ENCODE measurements around the gene FCHO2.
A peak's percentile ranks its signal among the peaks of the same experiment; 100 is the strongest.

The FCHO2 gene

GRCh38 chr5:73031839-73032238 lies 76.0 kb downstream of the FCHO2 start:
- TF ChIP-seq TEAD4 (IDR thresholded peaks at IDR 0.05) (peak; percentile 95), FOXM1 (IDR thresholded peaks at IDR 0.05; ENCODE audit: borderline replicate concordance, low read depth) (peak; percentile 94), YY1 (IDR thresholded peaks at IDR 0.05; ENCODE audit: low read depth) (peak; percentile 55; the same call in 1 of the 2 replicates), REST (IDR thresholded peaks at IDR 0.05; ENCODE audit: low read depth) (no peak), NFIC (IDR thresholded peaks at IDR 0.05) (peak; percentile 99), CREB1 (IDR thresholded peaks at IDR 0.05; ENCODE audit: low read depth) (no peak), CEBPB (IDR thresholded peaks at IDR 0.05) (peak; percentile 83), MAX (IDR thresholded peaks at IDR 0.05) (peak; percentile 88), TCF12 (IDR thresholded peaks at IDR 0.05; ENCODE audit: low read depth) (peak; percentile 96), EP300 (IDR thresholded peaks at IDR 0.05; ENCODE audit: borderline replicate concordance) (peak; percentile 98)
- TF ChIP-seq, protein P1, sequence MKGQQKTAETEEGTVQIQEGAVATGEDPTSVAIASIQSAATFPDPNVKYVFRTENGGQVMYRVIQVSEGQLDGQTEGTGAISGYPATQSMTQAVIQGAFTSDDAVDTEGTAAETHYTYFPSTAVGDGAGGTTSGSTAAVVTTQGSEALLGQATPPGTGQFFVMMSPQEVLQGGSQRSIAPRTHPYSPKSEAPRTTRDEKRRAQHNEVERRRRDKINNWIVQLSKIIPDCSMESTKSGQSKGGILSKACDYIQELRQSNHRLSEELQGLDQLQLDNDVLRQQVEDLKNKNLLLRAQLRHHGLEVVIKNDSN (IDR thresholded peaks at IDR 0.05), result peak; percentile 50

DNA sequence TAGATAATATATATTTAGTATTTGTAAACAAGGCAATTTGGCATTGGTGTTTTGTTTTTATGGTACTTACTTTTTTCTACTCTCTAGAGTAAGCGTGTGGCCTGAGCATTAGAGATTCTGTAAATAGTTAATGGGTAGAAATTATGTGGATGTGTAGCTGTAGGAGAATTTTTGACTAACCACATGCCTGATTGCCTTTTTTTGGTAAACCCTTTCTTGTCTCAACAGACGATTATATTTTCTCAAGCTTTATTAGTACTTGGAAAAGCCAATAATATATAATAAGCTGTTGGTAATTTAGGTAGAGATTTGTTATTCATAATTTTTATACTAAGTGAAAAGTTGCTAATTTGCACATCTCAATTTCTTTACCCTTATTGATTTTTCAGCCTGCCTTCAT lies 76.8 kb downstream of the FCHO2 start:
- TF ChIP-seq TCF12 (IDR thresholded peaks at IDR 0.05; ENCODE audit: low read depth), result no peak
- TF ChIP-seq EGR1 (IDR thresholded peaks at IDR 0.05), result no peak
- TF ChIP-seq REST (IDR thresholded peaks at IDR 0.05; ENCODE audit: low read depth), result no peak
- TF ChIP-seq TEAD4 (IDR thresholded peaks at IDR 0.05), result no peak
- no peak for TF ChIP-seq EP300 (IDR thresholded peaks at IDR 0.05; ENCODE audit: borderline replicate concordance)
- TF ChIP-seq, protein P1 (IDR thresholded peaks at IDR 0.05), result no peak
- no peak for TF ChIP-seq CEBPB (IDR thresholded peaks at IDR 0.05)
- no peak for TF ChIP-seq FOXM1 (IDR thresholded peaks at IDR 0.05; ENCODE audit: borderline replicate concordance, low read depth)
- TF ChIP-seq CREB1 (IDR thresholded peaks at IDR 0.05; ENCODE audit: low read depth), result no peak
- no peak for TF ChIP-seq RAD21 (IDR thresholded peaks at IDR 0.05; ENCODE audit: low read depth)
- TF ChIP-seq TAF1 (IDR thresholded peaks at IDR 0.05; ENCODE audit: low read depth), result no peak
- no peak for TF ChIP-seq YY1 (IDR thresholded peaks at IDR 0.05; ENCODE audit: low read depth)
- TF ChIP-seq MAX (IDR thresholded peaks at IDR 0.05), result no peak
- TF ChIP-seq NFIC (IDR thresholded peaks at IDR 0.05), result no peak
- TF ChIP-seq ZBTB7A (IDR thresholded peaks at IDR 0.05; ENCODE audit: low read depth), result no peak

DNA sequence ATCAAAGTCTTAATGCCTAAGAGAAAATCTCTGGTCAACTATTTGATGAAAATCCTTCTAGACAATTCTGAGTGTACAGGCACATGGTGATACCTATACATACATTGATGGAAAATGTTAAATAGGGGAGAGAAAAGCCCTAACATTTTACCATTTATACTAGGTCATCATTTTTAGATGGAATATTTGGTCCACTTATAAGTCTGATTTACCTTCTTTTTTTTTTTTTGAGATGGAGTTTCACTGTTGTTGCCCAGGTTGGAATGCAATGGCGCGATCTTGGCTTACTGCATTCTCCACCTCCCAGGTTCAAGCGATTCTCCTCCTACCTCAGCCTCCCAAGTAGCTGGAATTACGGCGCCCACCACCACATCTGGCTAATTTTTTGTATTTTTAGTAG lies 81.7 kb downstream of the FCHO2 start:
- no peak for TF ChIP-seq MAX (IDR thresholded peaks at IDR 0.05)
- TF ChIP-seq RAD21 (IDR thresholded peaks at IDR 0.05; ENCODE audit: low read depth), result no peak
- TF ChIP-seq YY1 (IDR thresholded peaks at IDR 0.05; ENCODE audit: low read depth), result no peak
- no peak for TF ChIP-seq FOXM1 (IDR thresholded peaks at IDR 0.05; ENCODE audit: borderline replicate concordance, low read depth)
- no peak for TF ChIP-seq REST (IDR thresholded peaks at IDR 0.05; ENCODE audit: low read depth)
- TF ChIP-seq CREB1 (IDR thresholded peaks at IDR 0.05; ENCODE audit: low read depth), result no peak
- no peak for TF ChIP-seq EGR1 (IDR thresholded peaks at IDR 0.05)
- no peak for TF ChIP-seq TAF1 (IDR thresholded peaks at IDR 0.05; ENCODE audit: low read depth)
- TF ChIP-seq TCF12 (IDR thresholded peaks at IDR 0.05; ENCODE audit: low read depth), result no peak
- no peak for TF ChIP-seq CEBPB (IDR thresholded peaks at IDR 0.05)
- no peak for TF ChIP-seq EP300 (IDR thresholded peaks at IDR 0.05; ENCODE audit: borderline replicate concordance)
- TF ChIP-seq NFIC (IDR thresholded peaks at IDR 0.05), result no peak
- TF ChIP-seq TEAD4 (IDR thresholded peaks at IDR 0.05), result no peak
- no peak for TF ChIP-seq ZBTB7A (IDR thresholded peaks at IDR 0.05; ENCODE audit: low read depth)

DNA sequence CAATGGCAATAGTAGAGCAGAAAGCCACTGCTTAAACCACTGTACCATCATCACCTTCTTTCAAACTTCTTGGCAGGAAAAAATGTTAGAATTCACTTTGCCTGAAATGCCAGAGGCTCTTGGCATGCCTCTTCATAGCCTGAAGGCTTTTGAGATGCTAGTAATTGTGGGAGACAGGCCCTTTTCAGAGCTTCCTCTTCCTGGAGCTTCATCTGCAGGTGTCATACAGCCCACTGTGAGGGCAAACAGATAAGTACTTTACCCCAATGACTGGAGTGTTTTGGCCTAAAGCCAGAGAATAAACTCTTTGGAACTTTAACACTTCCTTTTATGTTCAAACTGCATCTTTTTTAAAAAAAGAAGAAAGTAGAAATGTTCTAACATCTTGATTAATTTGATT lies 83.2 kb downstream of the FCHO2 start:
- peak; percentile 51; the same call in 1 of the 2 replicates for TF ChIP-seq NFIC (IDR thresholded peaks at IDR 0.05)
- TF ChIP-seq TEAD4 (IDR thresholded peaks at IDR 0.05), result no peak
- TF ChIP-seq TCF12 (IDR thresholded peaks at IDR 0.05; ENCODE audit: low read depth), result no peak

All from Ishikawa (cell line).